Esophagus muscularis mucosa (tissue), 4 donors: ENCODE data around the gene TBC1D12. TPM values are rescaled to one million over a fixed set of nuclear protein-coding genes. Genes with fewer than 3 reads are reported as not detected.
A peak's percentile ranks its signal among the peaks of the same experiment; 100 is the strongest.

Experiments
- DNase-seq: peaks from one replicate; pipeline ENCODE4 v3.0.0-alpha.2; 2017; ENCODE audit errors: extremely low spot score
- H3K27ac ChIP-seq, 4 donors: fragments of 200-600 bp; sonication (generic); replicated peaks in 1 of 4; 1 replicate in 3 of 4; 2 replicates in 1 of 4; pipeline ENCODE4 v1.5.1; 2016 to 2019; ENCODE audit warnings: mild to moderate bottlenecking in 1 of 4
- H3K27me3 ChIP-seq, 4 donors: fragments of 200-600 bp; sonication (generic); one replicate each; pipeline versions ENCODE4 v1.5.1 to v1.6.0; 2016 to 2019
- H3K36me3 ChIP-seq, 4 donors: fragments of 200-600 bp; sonication (generic); one replicate each; pipeline ENCODE4 v1.5.1; 2016 to 2019
- H3K4me1 ChIP-seq, 4 donors: fragments of 200-600 bp; sonication (generic); one replicate each; pipeline ENCODE4 v1.5.1; 2016 to 2019
- H3K4me3 ChIP-seq, 4 donors: fragments of 200-600 bp; sonication (generic); 1 replicate in 2 of 4; 2 replicates in 2 of 4; pipeline ENCODE4 v1.5.1; 2016 to 2019; ENCODE audit warnings: mild to moderate bottlenecking in 4 of 4, moderate library complexity in 1 of 4
- H3K9me3 ChIP-seq, 4 donors: fragments of 200-600 bp; sonication (generic); 1 replicate in 3 of 4; 2 replicates in 1 of 4; pipeline ENCODE4 v1.5.1; 2016 to 2019
- CTCF ChIP-seq, 3 experiments: fragments of 200-600 bp in 2 of 3; fragments of 450-650 bp in 1 of 3; sonication (generic) in 2 of 3; IDR thresholded peaks; one replicate each; pipeline ENCODE4 v1.5.1; 2017 to 2019; ENCODE audit warnings: antibody characterized with exemption in 3 of 3, mild to moderate bottlenecking in 2 of 3, moderate library complexity in 1 of 3
- EP300 ChIP-seq: sonication (generic); formaldehyde crosslinking; IDR thresholded peaks from one replicate; pipeline ENCODE4 v1.6.1; 2017; ENCODE audit warnings: antibody characterized with exemption
- POLR2A ChIP-seq: fragments of 450-650 bp; IDR thresholded peaks from one replicate; pipeline ENCODE4 v1.6.1; 2017; ENCODE audit warnings: antibody characterized with exemption, moderate library complexity, mild to moderate bottlenecking, low read depth
- POLR2AphosphoS5 ChIP-seq, 2 donors: sonication (generic); formaldehyde crosslinking; IDR thresholded peaks; one replicate each; pipeline ENCODE4 v1.6.1; 2017; ENCODE audit warnings: antibody characterized with exemption in 2 of 2
- WGBS: methylation state at CpG from one replicate; pipeline ENCODE4 v1.1.5; 2018; 5-methylcytosine and 5-hydroxymethylcytosine counted together
- intact Hi-C: fragments of 100-400 bp; cut with DNase I; formaldehyde crosslinking; loops from one replicate; pipeline ENCODE4 v1.15.1; 2023
- total RNA-seq, 4 donors: library from RNA; depleted of rRNA; stranded (reverse); fragments of >200 nt; gene quantifications; one replicate each; pipeline versions ENCODE4 v1.1.0 to v1.2.1, GENCODE V29; 2016

The TBC1D12 gene
- total RNA-seq, 4 donors from 2014 or later: 16.2 to 22.9 (median 17.7) TPM

GRCh38 chr10:94427166-94427565, 24.8 kb downstream of the TBC1D12 start:
- H3K36me3 ChIP-seq: no peaks in the 10 kb centered on the region
- 74% methylated on average over 1 of the region's 1 CpG for WGBS
- H3K27me3 ChIP-seq: no peaks in the 10 kb centered on the region
- no peak overlapping the region for H3K27ac ChIP-seq
- TF ChIP-seq POLR2A (no peak), EP300 (no peak), POLR2AphosphoS5 (IDR thresholded peaks at IDR 0.05) (no peak), CTCF (IDR thresholded peaks at IDR 0.05) (no peak)
- H3K4me1 ChIP-seq: peaks cover 4 to 23% (median 17%) of the 10 kb centered on the region in 4 donors
- no peak for DNase-seq
- no peak overlapping the region for H3K4me3 ChIP-seq
- H3K9me3 ChIP-seq: peaks cover 0 to 20% (median 6%) of the 10 kb centered on the region in 4 donors
- intact Hi-C loops: no loop called here

GRCh38 chr10:94428766-94429707, 26.7 kb downstream of the TBC1D12 start:
- Histone ChIP-seq H3K4me1 (peaks cover 4 to 23% (median 17%) of the 10 kb centered on the region in 4 donors), H3K9me3 (peaks cover 0 to 20% (median 6%) of the 10 kb centered on the region in 4 donors), H3K27me3 (no peaks in the 10 kb centered on the region), H3K4me3 (no peak overlapping the region), H3K36me3 (no peaks in the 10 kb centered on the region), H3K27ac (peak overlapping the region in 1 of 4 donors; percentile 62)
- TF ChIP-seq CTCF (IDR thresholded peaks at IDR 0.05) (no peak), POLR2AphosphoS5 (IDR thresholded peaks at IDR 0.05) (no peak), POLR2A (no peak)
- 77% methylated on average over 8 of the region's 8 CpGs for WGBS
- intact Hi-C loops: no loop called here
- no peak for DNase-seq

GRCh38 chr10:94430701-94431100, 28.4 kb downstream of the TBC1D12 start:
- no peak for DNase-seq
- intact Hi-C loops: no loop called here
- Histone ChIP-seq H3K9me3 (peaks cover 0 to 11% (median 4%) of the 10 kb centered on the region in 4 donors), H3K27ac (peak overlapping the region in 1 of 4 donors; percentile 0), H3K27me3 (no peaks in the 10 kb centered on the region), H3K36me3 (no peaks in the 10 kb centered on the region), H3K4me3 (no peak overlapping the region), H3K4me1 (peaks cover 4 to 23% (median 17%) of the 10 kb centered on the region in 4 donors)
- WGBS: 83% methylated on average over 1 of the region's 1 CpG
- TF ChIP-seq EP300 (no peak), CTCF (IDR thresholded peaks at IDR 0.05) (no peak), POLR2A (no peak), POLR2AphosphoS5 (IDR thresholded peaks at IDR 0.05) (no peak)

DNA sequence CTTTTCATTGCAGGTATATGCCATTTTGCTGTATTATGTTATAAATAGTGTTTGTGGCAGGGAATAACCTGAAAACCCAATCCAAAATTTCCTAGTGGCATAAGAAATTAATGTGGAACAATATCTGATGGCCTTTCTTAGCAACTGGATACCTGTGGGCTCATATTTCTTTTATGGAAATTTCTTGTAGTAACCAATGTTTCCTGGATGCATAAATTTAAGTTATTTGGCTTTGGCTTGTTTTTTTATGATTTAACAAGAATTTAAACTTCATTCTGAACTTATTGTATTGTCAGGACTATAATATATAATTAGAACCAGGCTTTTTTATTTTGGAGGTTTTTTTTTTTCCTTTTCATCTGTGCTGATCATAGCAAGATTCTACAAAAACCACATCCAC, 30.1 kb downstream of the TBC1D12 start:
- intact Hi-C loops: no loop called here
- H3K4me1 ChIP-seq: peaks cover 4 to 23% (median 17%) of the 10 kb centered on the region in 4 donors
- TF ChIP-seq EP300 (no peak), POLR2A (no peak), CTCF (IDR thresholded peaks at IDR 0.05) (no peak), POLR2AphosphoS5 (IDR thresholded peaks at IDR 0.05) (no peak)
- peaks cover 0 to 13% (median 9%) of the 10 kb centered on the region in 4 donors for H3K9me3 ChIP-seq
- H3K4me3 ChIP-seq: no peak overlapping the region
- no peaks in the 10 kb centered on the region for H3K36me3 ChIP-seq
- H3K27ac ChIP-seq: no peak overlapping the region
- DNase-seq: no peak
- H3K27me3 ChIP-seq: no peaks in the 10 kb centered on the region
